SK-N-MC (cell line): ENCODE results near the gene TIMM23B.
"Not testable (repeated sequence)": the region's sequence is repeated elsewhere in the genome, so short reads cannot be mapped to it uniquely, and the experiment has no call there.

Experiments
- DNase-seq: peaks from one replicate; pipeline ENCODE4 v3.0.0-alpha.2; 2011; ENCODE audit warnings: low read depth, low spot score
- H3K27ac ChIP-seq: fragments of 200-600 bp; sonication (generic); 2 replicates; pipeline ENCODE4 v1.5.1; 2016; ENCODE audit warnings: mixed run types
- H3K36me3 ChIP-seq: fragments of 200-600 bp; sonication (generic); 2 replicates; pipeline ENCODE4 v1.6.1; 2017; ENCODE audit warnings: antibody characterized with exemption, low read length, mixed read lengths; ENCODE audit not compliant: insufficient read depth
- H3K4me3 ChIP-seq: fragments of 200-600 bp; sonication (generic); 2 replicates; pipeline ENCODE4 v1.5.1; 2016
- H3K9ac ChIP-seq: fragments of 200-600 bp; sonication (generic); 2 replicates; pipeline ENCODE4 v1.8.0; 2017; ENCODE audit warnings: mixed run types, mixed read lengths; ENCODE audit not compliant: insufficient read length
- H3K9me3 ChIP-seq: fragments of 200-600 bp; sonication (generic); 2 replicates; pipeline ENCODE4 v1.6.1; 2017; ENCODE audit warnings: low read depth, mild to moderate bottlenecking, antibody characterized with exemption, low read length, moderate library complexity, mixed read lengths

Gene TIMM23B

GRCh38 chr10:49943607-49944006 is 1.8 kb downstream of the TIMM23B start:
- H3K9ac ChIP-seq, DNase-seq, H3K36me3 ChIP-seq, H3K9me3 ChIP-seq, H3K27ac ChIP-seq, H3K4me3 ChIP-seq: not testable (repeated sequence)

- not testable (repeated sequence) for H3K27ac ChIP-seq, H3K9me3 ChIP-seq, DNase-seq, H3K4me3 ChIP-seq, H3K9ac ChIP-seq, H3K36me3 ChIP-seq
These were observed 6.3 kb downstream of the TIMM23B start for GRCh38 chr10:49948142-49948541.

DNA sequence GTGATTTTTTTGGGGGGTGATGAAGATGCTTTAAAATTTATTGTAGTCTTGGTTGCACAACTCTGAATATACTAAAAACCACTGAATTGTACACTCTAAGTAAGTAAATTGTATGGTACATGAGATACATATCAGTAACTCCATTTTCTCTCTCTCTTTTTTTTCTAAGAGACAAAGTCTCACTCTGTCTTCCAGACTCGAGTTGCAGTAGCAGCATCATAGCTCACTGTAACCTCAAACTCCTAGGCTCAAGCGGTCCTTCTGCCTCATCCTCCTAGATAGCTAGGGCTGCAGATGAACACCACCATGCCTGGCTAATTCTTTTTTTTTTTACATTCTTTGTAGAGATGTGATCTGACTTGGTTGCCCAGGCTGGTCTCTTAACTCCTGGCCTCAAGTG is 6.9 kb downstream of the TIMM23B start:
- H3K27ac ChIP-seq, DNase-seq, H3K4me3 ChIP-seq, H3K9me3 ChIP-seq, H3K36me3 ChIP-seq, H3K9ac ChIP-seq: not testable (repeated sequence)

DNA sequence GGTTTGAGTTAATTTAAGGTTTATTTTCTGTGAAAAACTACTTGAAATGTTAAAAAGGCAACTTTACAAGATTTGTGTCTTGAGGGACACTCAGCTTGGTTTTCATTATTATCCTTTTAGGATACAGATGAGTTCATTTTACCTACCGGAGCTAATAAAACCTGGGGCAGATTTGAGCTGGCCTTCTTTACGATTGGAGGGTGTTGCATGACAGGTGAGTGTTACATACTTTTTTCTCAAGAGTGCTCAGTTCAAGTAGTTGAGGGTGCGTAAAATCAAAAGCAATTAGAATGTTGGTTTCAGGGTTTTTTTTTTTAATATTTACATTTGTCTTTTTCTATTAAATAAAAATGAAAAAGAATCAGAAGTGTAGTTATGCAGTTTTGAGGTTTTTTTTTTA is 10.2 kb downstream of the TIMM23B start:
- not testable (repeated sequence) for H3K9me3 ChIP-seq, H3K36me3 ChIP-seq, H3K4me3 ChIP-seq, H3K9ac ChIP-seq, H3K27ac ChIP-seq, DNase-seq

DNA sequence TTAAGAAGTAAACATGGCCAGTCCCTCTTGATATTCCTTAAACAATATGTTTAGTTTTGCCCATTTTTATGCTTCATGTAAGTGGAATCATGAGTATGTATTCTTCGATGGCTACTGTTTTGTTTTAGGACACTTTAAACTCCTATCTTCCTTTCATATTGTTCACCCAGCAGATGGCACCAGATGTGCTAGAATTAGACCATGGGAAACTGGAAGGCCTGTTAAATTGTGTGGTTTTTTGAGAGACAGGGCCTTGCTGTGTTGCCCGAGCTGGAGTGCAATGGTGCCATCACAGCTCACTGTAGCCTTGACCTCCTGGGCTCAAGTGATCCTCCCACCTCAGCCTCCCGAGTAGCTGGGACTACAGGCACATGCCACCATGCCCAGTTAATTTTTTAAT is 11.3 kb downstream of the TIMM23B start:
- H3K9me3 ChIP-seq, H3K9ac ChIP-seq, H3K4me3 ChIP-seq, H3K36me3 ChIP-seq, DNase-seq, H3K27ac ChIP-seq: not testable (repeated sequence)

DNA sequence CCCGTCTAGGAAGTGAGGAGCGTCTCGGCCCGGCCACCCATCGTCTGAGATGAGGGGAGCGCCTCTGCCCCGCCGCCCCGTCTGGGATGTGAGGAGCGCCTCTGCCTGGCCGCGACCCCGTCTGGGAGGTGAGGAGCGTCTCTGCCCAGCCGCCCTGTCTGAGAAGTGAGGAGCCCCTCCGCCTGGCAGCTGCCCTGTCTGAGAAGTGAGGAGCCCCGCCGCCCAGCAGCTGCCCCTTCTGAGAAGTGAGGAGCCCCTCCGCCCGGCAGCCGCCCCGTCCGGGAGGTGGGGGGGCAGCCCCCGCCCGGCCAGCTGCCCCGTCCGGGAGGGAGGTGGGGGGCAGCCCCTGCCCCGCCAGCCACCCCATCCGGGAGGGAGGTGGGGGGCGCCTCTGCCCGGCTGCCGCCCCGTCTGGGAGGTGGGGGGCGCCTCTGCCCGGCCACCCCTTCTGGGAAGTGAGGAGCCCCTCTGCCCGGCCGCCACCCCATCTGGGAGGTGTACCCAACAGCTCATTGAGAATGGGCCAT is 28.5 kb downstream of the TIMM23B start:
- not testable (repeated sequence) for H3K4me3 ChIP-seq, H3K9ac ChIP-seq, H3K9me3 ChIP-seq, H3K36me3 ChIP-seq, H3K27ac ChIP-seq, DNase-seq

GRCh38 chr10:49971466-49971865 is 29.6 kb downstream of the TIMM23B start:
- not testable (repeated sequence) for H3K27ac ChIP-seq, DNase-seq, H3K4me3 ChIP-seq, H3K9me3 ChIP-seq, H3K36me3 ChIP-seq, H3K9ac ChIP-seq

DNA sequence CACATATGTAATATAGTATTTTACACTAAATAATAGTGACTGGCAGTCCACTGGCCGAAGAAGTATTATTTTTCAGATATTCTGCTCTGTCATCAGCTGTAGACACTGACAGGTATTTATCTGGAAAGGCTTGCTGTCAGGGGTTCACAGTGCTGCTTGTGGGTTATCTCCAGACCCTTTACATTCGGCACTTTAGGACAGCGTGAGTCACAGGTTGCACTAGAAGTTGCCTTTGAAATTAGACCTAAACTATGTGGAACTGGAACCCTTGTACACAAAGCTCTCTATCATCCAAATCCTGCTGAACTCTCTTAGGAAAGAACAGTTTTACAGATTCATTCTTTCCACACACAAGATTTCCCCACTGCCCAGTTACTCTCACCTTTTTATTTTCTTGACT is 30.2 kb downstream of the TIMM23B start:
- not testable (repeated sequence) for DNase-seq, H3K9me3 ChIP-seq, H3K4me3 ChIP-seq, H3K27ac ChIP-seq, H3K36me3 ChIP-seq, H3K9ac ChIP-seq

- not testable (repeated sequence) for H3K36me3 ChIP-seq, DNase-seq
These were observed 35.9 kb downstream of the TIMM23B start for GRCh38 chr10:49977756-49978155.

DNA sequence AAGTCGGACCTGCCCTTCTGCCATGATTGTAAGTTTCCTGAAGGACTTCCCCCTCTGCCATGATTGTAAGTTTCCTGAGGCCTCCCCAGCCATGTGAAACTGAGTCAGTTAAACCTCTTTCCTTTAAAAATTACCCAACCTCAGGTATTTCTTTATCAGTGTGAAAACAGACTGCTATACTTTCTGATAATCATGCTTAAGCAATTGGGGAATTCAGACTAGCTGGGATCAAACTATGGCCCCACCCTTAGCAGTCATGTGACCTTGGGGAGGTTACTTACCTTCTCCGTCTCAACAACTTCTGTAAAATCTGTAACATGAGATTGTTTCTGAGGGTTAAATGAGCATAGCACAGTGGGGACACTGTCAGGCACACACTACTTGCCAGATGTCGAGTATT is 45.4 kb downstream of the TIMM23B start:
- H3K36me3 ChIP-seq, H3K9me3 ChIP-seq, H3K27ac ChIP-seq, H3K4me3 ChIP-seq, DNase-seq, H3K9ac ChIP-seq: not testable (repeated sequence)

More at GRCh38 chr10:49977756-49978155, 35.9 kb downstream of the TIMM23B start:
- not testable (repeated sequence) for H3K27ac ChIP-seq, H3K9ac ChIP-seq, H3K9me3 ChIP-seq, H3K4me3 ChIP-seq

GRCh38 chr10:49988376-49988775 is 46.5 kb downstream of the TIMM23B start, which contains the start of gene AGAP6:
TSS of gene AGAP6 (plus strand) at chr10:49988406. CDS start at chr10:49988716, 310 bp downstream.
- H3K9me3 ChIP-seq, H3K27ac ChIP-seq, H3K36me3 ChIP-seq, H3K4me3 ChIP-seq, DNase-seq, H3K9ac ChIP-seq: not testable (repeated sequence)

DNA sequence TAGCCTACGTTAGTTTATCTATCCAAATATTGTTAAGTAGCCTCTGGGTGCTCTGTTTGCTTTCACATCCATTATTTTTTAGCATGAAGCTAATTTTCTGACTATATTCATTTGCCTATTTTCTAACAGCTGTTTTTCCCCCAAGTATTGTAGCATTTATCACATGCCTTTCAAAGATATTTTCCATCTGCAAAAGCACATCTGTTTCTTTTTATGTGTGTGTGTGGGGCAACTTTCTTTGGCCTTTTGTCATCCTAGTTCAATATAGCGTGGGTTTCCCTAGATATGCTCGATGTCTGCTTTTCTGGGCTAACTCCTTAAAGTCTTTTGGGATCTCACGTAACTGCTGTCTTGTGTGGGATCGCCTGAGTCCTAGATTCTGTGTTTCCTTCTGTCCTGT is 53.5 kb downstream of the TIMM23B start:
- H3K27ac ChIP-seq, H3K9ac ChIP-seq, H3K4me3 ChIP-seq, DNase-seq, H3K36me3 ChIP-seq, H3K9me3 ChIP-seq: not testable (repeated sequence)

DNA sequence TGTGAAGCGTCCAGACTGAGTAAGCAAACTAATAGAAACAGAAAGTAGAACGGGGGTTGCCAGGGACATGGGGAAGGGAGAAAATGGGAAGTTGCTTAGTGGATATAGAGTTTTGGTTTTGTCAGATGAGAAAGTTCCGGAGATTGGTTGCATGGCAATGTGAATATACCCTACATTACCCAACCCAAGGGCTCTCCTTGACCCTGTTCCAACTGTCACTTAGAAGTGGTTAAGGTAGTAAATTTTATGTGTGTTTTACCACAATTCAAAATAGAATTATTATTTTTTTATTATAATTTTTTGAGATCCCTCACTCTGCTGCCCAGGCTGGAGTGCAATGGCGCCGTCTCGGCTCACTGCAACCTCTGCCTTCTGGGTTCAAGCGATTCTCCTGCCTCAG is 72.2 kb downstream of the TIMM23B start:
- not testable (repeated sequence) for H3K36me3 ChIP-seq, H3K9me3 ChIP-seq, H3K9ac ChIP-seq, H3K4me3 ChIP-seq, DNase-seq, H3K27ac ChIP-seq

GRCh38 chr10:50015596-50016220 is 73.9 kb downstream of the TIMM23B start:
- not testable (repeated sequence) for H3K9ac ChIP-seq

GRCh38 chr10:50016926-50017325 is 75.1 kb downstream of the TIMM23B start:
- not testable (repeated sequence) for DNase-seq, H3K27ac ChIP-seq, H3K36me3 ChIP-seq

More at GRCh38 chr10:50015596-50016220, 73.9 kb downstream of the TIMM23B start:
- DNase-seq, H3K4me3 ChIP-seq, H3K27ac ChIP-seq, H3K36me3 ChIP-seq, H3K9me3 ChIP-seq: not testable (repeated sequence)

More at GRCh38 chr10:50016926-50017325, 75.1 kb downstream of the TIMM23B start:
- H3K4me3 ChIP-seq, H3K9me3 ChIP-seq, H3K9ac ChIP-seq: not testable (repeated sequence)
